Measurements from ENCODE around the gene PAPSS2.
"Not testable (repeated sequence)": the region's sequence is repeated elsewhere in the genome, so short reads cannot be mapped to it uniquely, and the experiment has no call there.

Gene PAPSS2

DNA sequence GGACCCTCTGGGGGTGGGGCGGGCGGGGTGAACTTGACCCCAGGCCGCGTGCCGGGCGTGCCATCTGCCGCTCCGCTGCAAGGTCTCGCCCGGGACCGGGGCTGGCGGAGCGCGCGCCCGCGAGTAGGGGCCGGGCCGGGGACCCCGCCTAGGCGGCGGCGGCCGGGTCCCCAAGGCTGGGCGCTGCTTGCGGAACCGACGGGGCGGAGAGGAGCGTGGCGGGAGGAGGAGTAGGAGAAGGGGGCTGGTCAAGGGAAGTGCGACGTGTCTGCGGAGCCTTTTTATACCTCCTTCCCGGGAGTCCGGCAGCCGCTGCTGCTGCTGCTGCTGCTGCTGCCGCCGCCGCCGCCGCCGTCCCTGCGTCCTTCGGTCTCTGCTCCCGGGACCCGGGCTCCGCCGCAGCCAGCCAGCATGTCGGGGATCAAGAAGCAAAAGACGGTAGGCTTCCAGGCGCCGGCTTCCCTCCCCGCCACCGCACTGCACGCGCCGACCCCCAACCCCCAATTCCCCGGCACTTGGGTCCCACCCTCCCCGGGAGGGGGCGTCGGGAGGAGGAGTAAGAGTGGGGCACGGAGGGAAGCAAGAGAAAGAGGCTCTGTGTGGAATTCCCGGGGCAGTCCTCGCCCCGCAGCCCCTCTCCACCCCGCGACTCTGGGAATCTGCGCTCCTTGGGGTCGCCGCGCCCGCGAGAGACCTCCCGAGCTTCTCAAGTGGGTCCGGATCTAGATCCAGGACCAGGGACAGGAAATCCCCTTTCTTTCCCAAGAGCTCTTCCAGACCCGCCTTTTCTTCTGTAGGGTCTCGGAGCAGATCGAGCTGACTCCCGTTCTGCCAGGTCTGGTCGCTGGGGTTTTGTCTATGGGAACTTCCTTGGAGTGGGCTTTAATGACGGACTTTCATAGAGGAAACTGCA lies at the start of gene PAPSS2:
PAPSS2 (plus strand) TSS at position 308 of the 913 bp plus-strand sequence; CDS start at position 412, 104 bp downstream.
- peak; percentile 4 to 11 for DNase-seq

DNA sequence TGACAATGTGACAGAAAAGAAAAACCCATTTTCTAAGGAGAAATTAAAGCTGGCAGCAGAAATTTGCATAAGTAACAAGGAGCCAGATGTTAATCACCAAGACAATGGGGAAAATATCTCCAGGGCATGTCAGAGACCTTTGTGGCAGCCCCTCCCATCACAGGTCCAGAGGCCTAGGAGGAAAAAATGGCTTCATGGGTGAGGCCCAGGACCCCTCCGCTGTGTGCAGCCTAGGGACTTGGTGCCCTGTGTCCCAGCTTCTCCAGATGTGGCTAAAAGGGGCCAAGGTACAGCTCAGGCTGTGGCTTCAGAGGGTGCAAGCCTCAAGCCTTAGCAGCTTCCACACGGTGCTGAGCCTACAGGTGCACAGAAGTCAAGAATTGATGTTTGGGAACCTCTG lies 48.3 kb upstream of the PAPSS2 start:
- DNase-seq: not testable (repeated sequence)

DNA sequence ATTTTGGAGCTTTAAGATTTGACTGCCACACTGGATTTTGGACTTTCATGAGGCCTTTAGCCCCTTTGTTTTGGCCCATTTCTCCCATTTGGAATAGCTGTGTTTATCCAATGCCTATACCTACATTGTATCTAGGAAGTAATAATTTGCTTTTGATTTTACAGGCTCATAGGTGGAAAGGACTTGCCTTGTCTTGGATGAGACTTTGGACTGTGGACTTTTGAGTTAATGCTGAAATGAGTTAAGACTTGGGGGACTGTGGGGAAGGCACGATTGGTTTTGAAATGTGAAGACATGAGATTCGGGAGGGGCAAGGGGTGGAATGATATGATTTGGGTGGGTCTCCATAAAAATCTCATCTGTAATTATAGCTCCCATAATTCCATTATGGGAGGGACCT lies 47.6 kb upstream of the PAPSS2 start:
- DNase-seq: no peak

DNA sequence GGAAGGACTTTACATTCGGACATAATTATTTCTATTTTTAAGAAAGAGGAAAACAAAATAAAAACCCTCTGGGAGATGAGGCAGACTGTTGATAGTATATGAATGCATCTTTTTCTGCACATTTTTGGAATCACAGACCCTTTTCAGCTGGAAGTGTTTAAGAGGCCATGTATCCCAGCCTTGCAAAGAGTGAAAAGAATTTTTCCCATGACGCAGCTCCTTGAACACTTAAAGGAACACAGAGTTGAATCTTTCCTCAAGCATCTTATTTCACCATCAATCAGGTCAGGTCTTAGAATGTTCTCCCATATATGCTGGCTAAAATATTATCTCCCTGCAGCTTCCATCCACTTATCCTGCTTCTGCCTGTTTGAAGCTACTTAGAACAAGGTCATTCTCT lies 45.9 kb upstream of the PAPSS2 start:
- DNase-seq: no peak

DNA sequence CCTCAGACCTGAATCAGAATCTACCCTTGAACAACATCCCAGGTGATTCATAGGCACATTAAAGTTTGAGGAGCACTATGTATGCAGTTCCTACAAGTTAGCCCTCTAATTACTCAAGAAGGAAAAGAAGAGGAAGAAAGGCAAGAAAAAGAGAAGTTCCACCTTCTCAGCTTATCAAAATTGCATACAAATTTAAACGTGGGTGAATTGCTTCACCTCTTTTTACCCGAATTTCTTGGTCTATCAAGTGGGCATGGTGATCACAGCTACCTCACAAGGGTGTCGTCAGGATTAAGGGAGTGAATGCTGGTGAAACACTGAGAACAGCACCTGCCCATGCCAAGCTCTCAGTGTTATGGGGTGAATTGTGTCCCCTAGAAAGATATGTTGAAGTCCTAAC lies 43.8 kb upstream of the PAPSS2 start:
- no peak for DNase-seq

DNA sequence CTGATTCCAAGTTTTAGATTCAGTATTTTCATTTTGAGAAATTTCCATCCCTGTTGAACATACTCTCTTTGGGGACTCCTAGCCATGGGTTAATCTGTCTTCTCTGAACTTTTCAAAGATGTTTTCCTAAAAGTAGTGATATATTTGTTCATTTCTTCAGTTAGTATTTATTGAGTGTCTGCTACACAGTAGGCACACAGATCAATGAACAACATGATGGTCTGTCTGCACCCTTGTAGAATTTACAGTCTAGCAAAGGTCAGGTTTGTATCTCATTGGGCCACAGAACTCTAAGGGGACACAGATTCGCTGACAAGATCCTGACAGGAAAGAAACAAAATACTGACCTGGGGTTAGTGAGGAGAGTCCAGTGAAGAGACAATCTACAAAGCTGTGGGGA lies 42.2 kb upstream of the PAPSS2 start:
- no peak for DNase-seq

DNA sequence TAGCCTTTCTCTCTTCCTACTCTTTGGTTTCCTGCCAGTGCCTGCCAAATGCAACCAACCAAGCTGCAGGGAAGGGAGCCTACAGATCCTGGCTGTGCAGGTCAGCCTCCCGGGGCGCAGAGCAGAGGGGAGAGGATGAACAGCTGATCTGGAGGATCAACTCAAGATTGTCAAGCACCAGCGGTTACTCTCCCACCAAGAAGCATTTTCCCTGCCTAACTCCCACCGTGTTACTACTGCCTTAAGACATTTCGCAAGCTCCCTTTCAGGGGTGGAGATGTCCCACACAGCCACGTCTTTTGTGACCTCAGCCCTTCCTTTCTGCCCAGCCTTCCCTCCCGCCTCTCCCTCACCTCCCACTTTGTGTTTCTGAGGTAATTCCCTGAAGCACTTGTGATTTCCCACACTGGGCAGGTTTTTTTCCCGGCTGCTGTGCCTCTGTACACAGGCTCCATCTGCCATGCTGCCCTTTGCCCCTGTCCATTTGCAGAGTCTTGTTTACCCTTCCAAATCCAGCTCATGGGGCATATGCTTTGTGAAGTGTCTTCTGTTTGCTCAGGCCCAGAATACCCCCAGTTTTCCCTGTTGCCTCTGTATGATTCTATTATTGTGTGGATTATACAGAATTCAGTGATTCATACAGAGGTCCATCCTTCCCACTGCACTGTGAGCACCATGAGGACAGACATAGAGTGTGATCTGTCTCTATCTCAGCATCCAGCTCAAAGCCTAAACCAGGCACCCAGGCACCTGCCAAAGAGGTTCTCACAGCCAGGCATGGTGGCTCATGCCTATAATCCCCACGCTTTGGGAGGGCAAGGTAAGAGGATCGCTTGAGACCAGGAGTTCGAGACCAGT lies 40.9 kb upstream of the PAPSS2 start:
- no peak for DNase-seq

DNA sequence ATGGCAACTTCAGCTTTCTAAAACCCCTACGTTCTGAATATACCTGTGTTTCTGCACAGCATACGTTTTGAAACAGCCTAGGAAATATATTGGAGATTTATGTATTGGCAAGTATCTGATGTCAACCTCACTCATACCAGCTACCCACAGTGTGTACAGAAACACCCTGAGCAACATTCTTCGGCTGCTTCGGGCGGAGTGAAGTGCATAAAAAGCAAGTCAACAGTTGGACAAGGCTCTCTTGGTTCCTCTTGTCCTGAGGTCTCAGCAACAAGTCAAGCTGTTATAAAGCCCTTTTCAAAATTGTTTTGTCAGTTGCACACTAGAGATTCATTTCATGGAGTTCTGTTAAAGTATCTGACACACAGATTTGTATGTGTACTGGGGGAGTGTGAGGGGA lies 40.0 kb upstream of the PAPSS2 start:
- no peak for DNase-seq

DNA sequence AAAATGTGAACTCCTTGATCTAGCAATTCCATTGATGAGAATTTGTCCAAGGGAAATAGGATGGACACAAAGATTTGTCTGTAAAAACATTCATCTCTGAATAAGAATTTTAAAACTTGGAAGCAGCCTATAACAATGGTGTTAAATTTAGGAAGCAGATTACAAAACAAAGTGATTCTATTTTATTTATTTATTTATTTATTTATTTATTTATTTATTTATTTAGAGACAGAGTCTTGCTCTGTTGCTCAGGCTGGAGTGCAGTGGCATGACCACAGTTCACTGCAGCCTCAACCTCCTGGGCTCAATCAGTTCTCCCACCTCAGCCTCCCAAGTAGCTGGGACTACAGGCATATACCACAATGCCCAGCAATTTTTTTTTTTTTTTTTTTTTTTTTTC lies 38.2 kb upstream of the PAPSS2 start:
- DNase-seq: not testable (repeated sequence)

DNA sequence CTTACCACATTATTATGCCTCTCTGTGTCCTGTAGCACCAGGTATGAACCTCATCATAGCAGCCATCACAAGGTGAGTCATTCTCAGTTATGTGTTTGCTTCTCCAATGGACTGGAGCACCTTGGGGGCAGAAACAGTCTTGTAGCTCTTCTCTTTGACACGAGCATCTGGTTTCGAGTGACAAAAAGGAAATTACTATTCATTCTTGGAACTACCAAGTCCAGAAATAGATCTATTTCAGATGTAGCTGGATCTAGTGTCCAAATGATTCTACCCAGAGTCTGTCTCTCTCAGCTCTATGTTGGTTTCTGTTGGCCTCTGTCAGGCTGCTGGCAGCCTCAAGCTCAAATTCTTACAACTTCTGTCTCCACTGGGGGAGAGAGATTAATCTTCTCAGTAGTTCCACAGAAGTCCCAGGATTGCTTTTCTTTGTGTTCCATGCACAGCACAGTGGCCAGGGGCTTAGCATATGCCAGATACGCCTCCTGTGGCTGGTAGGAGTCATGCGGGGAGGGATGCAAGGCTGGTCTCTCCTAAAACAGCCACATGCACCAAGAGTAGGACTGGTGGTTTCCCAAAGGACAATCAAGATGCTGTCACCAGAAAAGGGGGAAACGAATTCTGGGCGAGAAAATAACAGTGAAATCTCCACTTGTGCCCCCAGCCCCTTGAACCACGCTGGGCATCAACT lies 37.2 kb upstream of the PAPSS2 start:
- DNase-seq: no peak

DNA sequence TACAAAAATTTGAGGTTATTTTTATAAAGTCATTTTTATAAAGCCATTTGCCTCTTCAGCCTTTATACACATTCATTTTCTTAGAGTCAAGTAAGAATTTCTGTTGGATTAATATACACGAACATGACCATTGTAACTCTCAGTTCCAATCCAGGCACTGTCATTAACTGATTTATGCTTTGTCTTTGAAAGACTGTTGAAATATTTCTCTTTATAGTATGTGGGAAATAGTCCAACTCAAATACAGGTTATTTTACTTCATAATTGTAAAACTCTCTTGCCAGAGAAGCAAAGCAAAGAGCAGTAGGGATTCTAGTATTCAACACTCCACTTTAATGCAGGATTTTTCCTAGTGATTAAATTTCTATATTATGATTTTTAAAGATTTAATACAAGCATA lies 36.5 kb upstream of the PAPSS2 start:
- no peak for DNase-seq

DNA sequence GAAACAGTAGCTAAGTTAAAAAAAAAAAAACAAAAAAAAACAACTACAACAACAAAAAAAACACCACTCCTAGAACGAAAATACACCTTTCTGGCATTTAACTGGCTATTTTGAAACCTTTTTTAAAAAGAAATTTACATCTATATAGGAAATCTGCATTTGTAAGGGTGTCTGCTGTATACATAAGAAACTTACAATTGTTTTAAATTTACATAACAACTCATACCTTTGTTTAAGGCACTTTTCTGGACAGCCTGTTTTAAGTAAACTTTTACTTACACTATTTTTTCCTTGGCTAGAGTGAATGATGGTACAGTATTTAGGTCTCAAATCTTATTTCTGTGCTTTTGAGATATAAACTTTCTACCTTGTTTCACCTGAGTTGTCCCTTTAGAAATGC lies 34.0 kb upstream of the PAPSS2 start:
- no peak for DNase-seq

DNA sequence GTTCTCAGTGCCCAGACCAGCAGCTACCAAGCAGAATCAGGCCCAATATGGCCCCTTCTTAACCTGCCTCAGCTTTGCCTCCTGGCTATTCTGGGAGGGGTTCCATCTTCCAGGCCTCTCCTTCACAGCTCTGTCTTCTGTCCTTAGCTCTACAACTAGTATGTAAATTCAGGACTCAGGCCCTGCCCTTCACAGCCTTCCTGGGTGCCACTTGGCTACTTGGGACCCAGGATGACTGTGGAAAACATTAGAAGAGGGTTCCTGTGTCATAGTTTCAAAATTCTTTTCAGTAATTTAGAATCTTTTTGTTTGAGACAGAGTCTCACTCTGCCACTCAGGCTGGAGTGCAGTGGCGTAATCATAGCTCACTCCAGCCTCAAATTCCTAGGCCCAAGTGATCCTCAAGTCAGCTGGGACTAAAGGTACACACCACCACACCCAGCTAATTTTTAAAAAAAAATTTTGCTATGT lies 33.2 kb upstream of the PAPSS2 start:
- no peak for DNase-seq

DNA sequence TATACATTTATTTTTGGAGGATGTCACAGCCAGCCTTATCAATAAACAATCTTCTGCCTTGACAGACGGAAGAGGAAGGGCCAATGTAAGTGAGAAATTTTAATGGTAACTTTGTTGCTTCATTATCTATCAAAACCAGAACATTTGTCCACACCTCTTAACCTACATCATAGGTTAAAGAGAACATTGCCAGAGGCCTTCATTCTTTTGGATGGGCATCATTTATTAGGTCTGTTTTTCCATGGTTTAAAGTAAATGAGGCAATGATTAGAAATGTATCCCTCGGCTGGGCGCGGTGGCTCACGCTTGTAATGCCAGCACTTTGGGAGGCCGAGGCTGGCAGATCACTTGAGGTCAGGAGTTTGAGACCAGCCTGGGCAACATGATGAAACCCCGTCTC lies 29.5 kb upstream of the PAPSS2 start:
- DNase-seq: no peak

DNA sequence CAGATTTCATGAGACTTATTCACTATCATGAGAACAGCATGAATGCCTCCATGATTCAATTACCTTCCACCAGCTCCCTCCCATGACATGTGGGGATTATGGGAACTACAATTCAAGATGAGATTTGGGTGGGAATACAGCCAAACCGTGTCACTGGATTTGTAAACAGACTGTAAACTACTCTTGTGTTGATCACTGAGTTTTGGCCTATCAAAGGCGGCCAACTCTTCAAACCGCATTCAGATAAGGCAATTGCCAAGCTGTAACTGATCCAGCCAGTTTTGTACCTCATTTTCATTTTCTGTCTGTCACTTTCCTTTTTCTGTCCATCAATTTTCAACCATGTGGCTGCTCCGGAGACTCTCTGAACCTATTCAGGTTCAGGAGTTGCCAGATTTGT lies 27.2 kb upstream of the PAPSS2 start:
- no peak for DNase-seq

DNA sequence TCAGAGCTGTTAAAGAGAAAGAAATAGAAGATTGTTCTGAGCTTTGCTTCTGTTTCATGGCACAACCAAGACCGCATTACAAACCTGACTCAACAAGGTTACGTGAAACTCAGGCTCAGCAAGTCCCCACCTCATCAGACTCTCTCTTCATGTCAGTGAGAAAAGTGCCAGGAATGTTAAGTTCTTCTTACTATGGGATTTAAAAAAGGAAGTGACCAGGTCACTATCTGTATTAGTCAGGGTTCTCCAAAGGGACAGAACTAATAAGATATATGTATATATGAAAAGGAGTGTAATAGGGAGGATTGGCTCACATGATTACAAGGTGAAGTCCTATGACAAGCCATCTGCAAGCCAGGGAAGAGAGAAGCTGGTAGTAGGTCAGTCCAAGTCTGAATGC lies 25.4 kb upstream of the PAPSS2 start:
- DNase-seq: no peak

DNA sequence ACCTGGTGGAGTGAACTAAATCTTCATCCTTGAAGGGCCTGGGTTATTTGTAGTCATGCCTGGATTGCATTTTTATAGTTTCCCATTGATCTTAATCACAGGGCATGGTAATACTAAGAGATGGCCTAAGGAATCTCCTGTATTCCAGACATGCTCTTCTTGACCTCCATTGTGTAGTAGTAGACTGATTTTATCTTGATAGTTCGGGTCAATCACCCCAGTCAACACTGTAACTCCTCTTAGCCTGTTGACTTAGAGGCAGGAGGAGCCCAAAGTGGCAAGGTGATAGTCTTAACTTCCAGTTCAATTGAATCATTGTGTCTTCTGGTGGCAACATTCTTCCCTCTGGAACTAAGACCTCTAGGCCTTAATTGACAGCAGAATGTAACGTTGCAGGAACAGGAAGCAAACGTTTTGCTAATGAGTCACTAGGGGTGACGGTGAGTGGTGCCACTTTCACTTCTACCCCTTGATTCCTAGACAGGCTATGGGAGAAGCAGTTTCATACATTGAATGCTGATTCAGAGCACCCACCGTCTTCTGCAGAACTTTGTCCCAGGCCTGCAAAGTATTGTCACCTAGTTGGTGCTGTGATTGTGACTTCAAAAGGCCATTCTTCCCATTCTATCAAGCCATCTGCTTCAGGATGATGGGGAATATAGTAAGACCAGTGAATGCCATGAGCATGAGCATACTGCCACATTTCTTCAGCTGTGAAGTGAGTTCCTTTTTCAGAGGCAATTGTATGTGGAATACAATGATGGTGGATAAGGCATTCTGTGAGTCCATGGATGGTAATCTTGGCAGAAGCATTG lies 24.0 kb upstream of the PAPSS2 start:
- peak in 1 of 2 donors; percentile 10 for DNase-seq

DNA sequence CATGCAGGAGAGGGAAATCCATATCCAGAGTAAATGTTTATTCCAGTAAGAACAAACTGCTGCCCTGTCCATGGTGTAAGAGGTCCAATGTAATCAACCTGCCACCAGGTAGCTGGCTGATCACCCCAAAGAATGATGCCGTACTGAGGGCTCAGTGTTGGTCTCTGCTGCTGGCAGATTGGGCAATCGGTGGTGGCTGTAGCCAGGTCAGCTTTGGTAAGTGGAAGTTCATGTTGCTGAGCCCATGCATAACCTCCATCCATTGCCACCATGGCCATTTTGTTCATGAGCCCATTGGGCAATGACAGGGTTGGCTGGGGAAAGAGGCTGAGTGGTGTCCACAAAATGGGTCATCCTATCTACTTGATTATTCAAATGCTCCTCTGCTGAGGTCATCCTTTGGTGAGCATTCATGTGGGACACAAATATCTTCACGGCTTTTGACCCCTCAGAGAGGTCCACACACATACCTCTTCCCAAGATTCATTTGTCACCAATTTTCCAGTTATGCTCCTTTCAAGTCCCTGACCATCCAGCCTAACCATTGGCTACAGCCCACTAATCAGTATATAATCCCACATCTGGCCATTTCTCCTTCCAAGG lies 23.3 kb upstream of the PAPSS2 start:
- no peak for DNase-seq

DNA sequence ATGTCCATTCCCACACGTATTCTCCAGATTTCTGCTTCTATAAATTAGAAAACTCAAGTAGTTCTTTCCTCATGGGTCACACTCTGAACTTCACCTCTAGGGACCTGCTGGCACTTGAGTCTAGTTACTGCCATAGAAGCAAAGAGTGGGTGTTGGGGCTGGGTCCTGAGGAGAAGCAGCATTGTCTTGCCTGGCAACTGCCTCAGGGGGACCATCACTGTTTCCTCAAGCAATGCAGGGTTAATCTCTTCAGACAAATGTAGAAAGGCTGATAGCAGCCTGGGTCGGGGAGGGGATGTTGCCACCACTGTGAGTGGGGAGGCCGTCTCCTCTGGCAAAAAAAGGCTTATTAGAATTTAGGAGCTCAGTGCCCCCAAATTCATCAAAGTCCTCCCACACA lies 20.2 kb upstream of the PAPSS2 start:
- DNase-seq: no peak

DNA sequence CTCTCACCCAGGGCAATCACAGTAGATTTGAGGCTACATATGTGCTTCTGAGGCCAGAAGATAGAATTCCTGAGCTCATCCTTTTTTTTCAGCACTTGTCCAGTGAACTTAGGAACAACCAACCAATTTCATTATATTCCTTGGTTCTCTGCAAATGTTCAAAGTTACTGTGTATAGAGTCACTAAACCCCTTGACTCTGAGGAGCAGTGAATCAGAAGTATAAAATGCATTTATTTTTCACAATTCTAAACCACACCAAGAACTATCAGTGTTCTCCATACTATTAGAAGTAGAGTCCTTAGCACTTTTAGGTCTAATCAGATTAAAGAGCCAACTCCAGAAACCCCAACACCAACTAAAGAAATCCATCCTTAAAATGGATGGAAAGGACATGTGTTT lies 19.6 kb upstream of the PAPSS2 start:
- DNase-seq: no peak

DNA sequence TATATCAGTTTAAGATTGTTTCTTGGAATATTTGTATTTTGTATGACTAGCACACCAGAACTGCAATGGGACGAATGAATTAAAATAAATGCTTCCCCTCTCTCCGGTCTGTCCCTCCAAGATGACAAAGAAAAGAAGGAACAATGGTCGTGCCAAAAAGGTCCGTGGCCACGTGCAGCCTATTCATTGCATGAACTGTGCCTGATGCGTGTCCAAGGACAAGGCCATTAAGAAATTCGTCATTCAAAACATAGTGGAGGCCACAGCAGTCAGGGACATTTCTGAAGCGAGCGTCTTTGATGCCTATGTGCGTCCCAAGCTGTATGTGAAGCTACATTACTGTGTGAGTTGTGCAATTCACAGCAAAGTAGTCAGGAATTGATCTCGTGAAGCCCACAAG lies 17.2 kb upstream of the PAPSS2 start:
- no peak for DNase-seq

DNA sequence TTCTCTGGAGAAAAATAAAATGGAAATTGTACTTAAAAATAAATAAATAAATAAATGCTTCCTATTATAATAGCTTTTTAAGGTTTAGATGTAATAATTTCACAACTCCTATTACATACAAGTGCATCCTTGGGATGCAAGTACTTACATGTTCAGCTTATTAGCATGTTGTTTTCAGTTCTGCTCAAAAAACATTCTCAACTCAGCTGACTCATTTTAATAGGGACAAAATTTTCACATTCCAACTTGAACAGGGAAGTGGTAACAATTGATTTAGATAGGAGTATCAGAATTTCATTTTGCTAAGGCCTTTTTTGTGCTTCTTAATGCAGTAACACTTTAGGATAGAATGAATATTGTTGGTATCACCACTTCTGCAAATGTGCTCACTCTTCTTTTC lies 16.7 kb upstream of the PAPSS2 start:
- DNase-seq: no peak
